Motor neuron (in vitro differentiated cells): ENCODE results near the gene ITGB1. TPM values are rescaled to one million over a fixed set of nuclear protein-coding genes. Genes with fewer than 3 reads are reported as not detected.
"Not testable (repeated sequence)": the region's sequence is repeated elsewhere in the genome, so short reads cannot be mapped to it uniquely, and the experiment has no call there.

Experiments used
- ATAC-seq, 8 experiments: fragments of 200-7000 bp; cut with Tn5 transposase; replicated peaks in 6 of 8; 2 replicates each; pipeline ENCODE4 v1.8.0; 2021; ENCODE audit warnings: mild to moderate bottlenecking in 8 of 8, moderate library complexity in 8 of 8
- H3K27ac ChIP-seq, 2 donors: fragments of 250-450 bp; sonication (Bioruptor Pico); 2 replicates each; pipeline ENCODE4 v1.9.0; 2021; ENCODE audit warnings: antibody characterized with exemption in 2 of 2, mild to moderate bottlenecking in 2 of 2, moderate library complexity in 1 of 2
- H3K4me1 ChIP-seq, 2 donors: fragments of 250-450 bp; sonication (Bioruptor Pico); replicated peaks in 1 of 2; 2 replicates each; pipeline ENCODE4 v1.6.1; 2021; ENCODE audit warnings: antibody characterized with exemption in 2 of 2, mild to moderate bottlenecking in 2 of 2, moderate library complexity in 1 of 2
- H3K4me3 ChIP-seq, 5 donors: fragments of 250-450 bp; sonication (Bioruptor Pico); 2 replicates each; pipeline ENCODE4 v1.9.0; 2021; ENCODE audit warnings: antibody characterized with exemption in 5 of 5, mild to moderate bottlenecking in 5 of 5, moderate library complexity in 4 of 5
- WGBS, 10 experiments: fragments of 450-650 bp; shearing (Covaris generic); methylation state at CpG; one replicate each; pipeline ENCODE4 v1.0.0; 2022; 5-methylcytosine and 5-hydroxymethylcytosine counted together
- in situ Hi-C, 9 experiments: fragments of 400-800 bp; cut with MboI; loops; one replicate each; pipeline ENCODE4 v1.15.0; 2021; ENCODE audit warnings: low sequenced_read_pairs in 9 of 9, low pct_unique_long_range_greater_than_20kb in 2 of 9; ENCODE audit not compliant: unreplicated experiment in 9 of 9
- total RNA-seq, 8 experiments: library from RNA; unstranded; fragments of 300-600 nt; gene quantifications; 2 replicates each; pipeline versions ENCODE4 v1.2.3 to v1.2.4, GENCODE V29; 2022

Gene ITGB1
- total RNA-seq, 8 experiments from 2014 or later = 112 to 1,583 (median 288) TPM

DNA sequence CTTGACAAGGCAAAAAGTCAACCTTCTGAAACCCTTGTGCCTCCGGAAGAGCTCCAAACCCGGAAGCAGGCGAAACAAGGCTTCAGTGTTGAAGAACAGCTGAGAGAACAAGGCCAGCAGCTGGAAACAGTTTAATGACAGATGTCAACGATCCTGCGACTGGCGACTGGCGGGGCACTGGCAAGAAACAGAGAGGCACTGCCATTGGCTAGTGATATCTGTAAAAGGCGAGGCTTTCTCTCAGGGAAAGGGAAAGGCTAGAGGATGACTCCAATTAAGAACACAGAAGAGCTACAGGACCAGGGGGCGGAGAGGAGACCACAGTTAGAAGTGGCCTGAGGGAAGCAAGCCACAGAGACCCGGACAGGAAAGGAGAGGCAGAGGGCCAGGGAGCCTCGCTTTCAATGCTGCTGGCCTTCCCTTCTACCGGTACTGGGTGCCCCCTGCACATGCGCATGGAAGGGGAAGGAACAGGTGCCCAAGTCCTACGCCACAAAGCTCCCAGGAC is 19.4 kb downstream of the ITGB1 start:
- H3K27ac ChIP-seq = no peak overlapping the region
- H3K4me3 ChIP-seq = no peak overlapping the region
- WGBS, 10 experiments = 16 to 67% (median 59%) methylated on average over 1 to 11 of the region's 14 CpGs; no CpG with 5 or more reads in 1 of the 10 experiments
- peaks cover 12 to 15% of the 10 kb centered on the region in 2 donors for H3K4me1 ChIP-seq
- in situ Hi-C loops = no loop called here
- ATAC-seq = peak; percentile 5 to 57 (median 41)

DNA sequence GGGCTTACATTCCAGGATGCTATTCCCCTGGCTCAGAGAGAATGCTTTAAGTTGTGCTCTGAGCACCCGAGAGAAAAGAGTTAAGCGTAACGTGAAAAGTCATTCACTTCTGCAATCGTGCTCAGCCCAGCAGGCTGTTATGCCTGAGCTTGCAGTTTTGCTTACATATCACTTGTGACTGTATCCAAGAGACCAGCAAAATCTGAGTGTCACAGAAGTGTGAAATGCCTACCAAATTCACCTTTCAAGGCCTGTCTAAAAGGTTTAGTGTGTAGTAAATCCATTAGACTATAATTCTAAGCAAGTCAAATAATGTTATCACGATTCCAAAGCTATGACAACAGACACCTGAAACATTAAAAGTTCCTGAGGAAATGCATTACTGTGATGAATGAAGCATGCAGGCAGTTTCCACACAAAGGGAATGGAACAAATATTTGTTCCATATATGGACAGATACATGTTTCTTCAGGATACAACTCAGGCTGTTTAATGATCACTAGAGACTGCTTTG is 20.1 kb downstream of the ITGB1 start:
- peak in 7 of 8 experiments; percentile 5 to 80 (median 28) for ATAC-seq
- peaks cover 12 to 15% of the 10 kb centered on the region in 2 donors for H3K4me1 ChIP-seq
- in situ Hi-C loops = no loop called here
- H3K27ac ChIP-seq = no peak overlapping the region
- WGBS, 10 experiments = 11 to 60% (median 56%) methylated on average over 1 to 5 of the region's 5 CpGs; no CpG with 5 or more reads in 1 of the 10 experiments
- H3K4me3 ChIP-seq = no peak overlapping the region

DNA sequence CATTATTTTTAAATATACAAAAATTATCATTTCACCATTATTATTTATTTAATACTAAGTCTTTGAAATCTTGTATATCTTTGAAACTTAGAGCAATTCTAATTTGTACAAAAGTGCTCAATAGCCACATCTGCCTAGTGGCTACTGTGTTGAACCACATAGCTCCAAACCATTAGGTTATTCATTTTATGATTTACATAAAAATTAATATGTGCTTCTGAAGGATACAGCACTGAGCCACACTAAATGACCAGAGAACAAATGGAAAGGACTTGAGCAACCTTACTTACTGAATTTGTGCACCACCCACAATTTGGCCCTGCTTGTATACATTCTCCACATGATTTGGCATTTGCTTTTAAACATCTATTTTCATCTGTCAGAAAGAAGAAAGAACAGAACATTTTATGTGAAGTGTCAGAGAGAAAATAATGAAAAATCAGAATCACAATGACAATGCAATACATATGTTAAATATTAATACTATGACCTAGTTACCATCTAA is 25.8 kb downstream of the ITGB1 start:
- Histone ChIP-seq H3K27ac (no peak overlapping the region), H3K4me1 (no peaks in the 10 kb centered on the region), H3K4me3 (no peak overlapping the region)
- in situ Hi-C loops = no loop called here
- ATAC-seq = peak in 3 of 8 experiments; percentile 57 to 61 (median 58)

DNA sequence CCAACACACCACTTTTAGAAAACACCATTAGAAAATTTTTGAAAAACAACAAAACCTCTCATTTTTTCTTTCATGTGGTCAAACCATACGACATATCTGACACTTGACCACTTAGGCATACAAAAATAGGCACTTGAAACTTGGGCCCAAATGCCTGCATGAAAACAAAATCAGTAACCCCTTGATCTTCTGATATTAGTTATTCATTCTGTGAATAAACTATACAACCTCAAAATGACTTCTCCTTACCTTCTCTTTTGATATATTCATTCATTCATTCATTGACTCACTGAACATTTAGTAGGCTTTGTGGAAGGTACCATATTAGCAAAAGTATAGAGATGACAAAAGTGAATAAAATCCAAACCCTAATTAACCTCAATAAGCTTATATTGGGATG is 26.4 kb downstream of the ITGB1 start:
- Histone ChIP-seq H3K27ac (no peak overlapping the region), H3K4me1 (no peaks in the 10 kb centered on the region), H3K4me3 (no peak overlapping the region)
- WGBS, 10 experiments = 75 to 100% (median 100%) methylated on average over 1 of the region's 1 CpG; no CpG with 5 or more reads in 3 of the 10 experiments
- ATAC-seq = no peak
- in situ Hi-C loops = no loop called here

DNA sequence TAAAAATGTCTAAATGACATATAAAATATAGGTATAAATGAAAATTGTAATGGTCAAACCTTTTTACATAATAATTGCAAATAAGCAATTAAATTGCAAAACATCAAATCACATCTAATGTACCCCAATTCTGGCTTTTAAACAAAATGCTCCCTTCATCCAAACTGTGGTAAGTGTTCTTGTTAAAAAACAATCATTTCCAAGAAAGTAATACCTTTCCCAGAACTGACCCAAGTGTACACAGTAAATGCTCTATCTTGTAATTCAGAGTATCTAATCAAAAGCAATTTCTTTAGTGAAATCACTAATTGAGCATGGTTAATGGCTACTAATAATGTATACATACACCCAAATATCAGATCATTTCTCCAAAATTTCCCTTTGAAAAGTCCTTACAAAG is 28.0 kb downstream of the ITGB1 start:
- H3K27ac ChIP-seq = no peak overlapping the region

DNA sequence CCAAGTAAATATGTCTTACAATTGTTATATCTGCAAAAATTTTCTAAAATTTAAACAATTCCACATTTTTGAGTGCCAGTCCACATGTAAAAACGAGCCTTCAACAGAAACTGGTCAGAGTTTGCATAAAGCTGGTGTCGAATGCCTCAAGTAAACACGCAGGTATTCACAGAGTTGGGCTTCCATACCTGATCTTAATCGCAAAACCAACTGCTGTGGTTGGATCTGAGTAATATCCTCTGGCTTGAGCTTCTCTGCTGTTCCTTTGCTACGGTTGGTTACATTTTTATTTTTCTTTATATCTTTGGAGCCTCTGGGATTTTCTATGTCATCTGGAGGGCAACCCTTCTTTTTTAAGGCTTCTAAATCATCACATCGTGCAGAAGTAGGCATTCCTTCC is 28.4 kb downstream of the ITGB1 start:
- Histone ChIP-seq H3K4me1 (no peaks in the 10 kb centered on the region), H3K27ac (no peak overlapping the region), H3K4me3 (no peak overlapping the region)
- WGBS, 10 experiments = 33 to 100% (median 88%) methylated on average over 2 to 6 of the region's 6 CpGs; no CpG with 5 or more reads in 1 of the 10 experiments
- ATAC-seq = no peak
- in situ Hi-C loops = no loop called here

More for the DNA sequence above, 28.0 kb downstream of the ITGB1 start:
- no peaks in the 10 kb centered on the region for H3K4me1 ChIP-seq
- no peak for ATAC-seq
- in situ Hi-C loops = no loop called here
- no peak overlapping the region for H3K4me3 ChIP-seq

DNA sequence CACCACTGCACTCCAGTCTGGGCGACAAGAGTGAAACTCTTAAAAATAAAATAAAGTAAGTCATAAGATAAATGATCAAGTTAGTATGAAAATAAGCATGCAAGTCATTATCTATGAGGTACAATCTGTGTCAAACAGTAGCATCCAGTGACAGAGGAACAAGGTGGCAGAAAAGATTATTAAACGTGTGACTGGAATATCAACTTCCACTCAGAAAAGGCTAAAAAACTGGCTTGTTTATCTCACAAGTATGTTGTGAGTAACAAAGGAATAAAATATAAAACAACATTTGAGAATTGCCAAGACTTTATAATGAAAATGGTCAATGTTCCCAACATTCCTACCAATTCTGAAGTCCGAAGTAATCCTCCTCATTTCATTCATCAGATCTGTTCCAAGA is 30.3 kb downstream of the ITGB1 start:
- WGBS, 10 experiments = 90 to 100% (median 98%) methylated on average over 1 to 3 of the region's 3 CpGs; no CpG with 5 or more reads in 2 of the 10 experiments

DNA sequence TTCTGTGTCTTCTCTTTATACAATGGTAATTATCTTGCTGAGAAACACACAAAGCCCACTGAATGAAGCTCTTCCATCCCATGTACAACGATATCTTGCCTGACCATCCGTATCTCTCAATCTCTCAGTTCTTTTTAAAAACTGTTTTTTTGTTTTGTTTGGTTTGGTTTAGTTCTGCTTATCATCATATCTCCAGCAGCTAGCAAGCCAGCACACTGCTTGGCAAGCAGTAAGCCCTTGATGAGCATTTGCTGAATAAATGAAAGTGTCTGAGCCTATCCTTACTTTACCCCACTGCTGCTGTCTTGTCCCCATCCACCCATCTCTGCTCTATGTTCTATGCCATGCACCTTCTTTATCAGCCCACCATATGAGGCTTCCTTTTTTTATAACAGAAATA is 34.2 kb downstream of the ITGB1 start:
- Histone ChIP-seq H3K4me3 (no peak overlapping the region), H3K4me1 (no peaks in the 10 kb centered on the region), H3K27ac (no peak overlapping the region)
- in situ Hi-C loops = no loop called here
- no peak for ATAC-seq
- WGBS, 10 experiments = 83 to 100% (median 94%) methylated on average over 1 to 2 of the region's 2 CpGs; no CpG with 5 or more reads in 1 of the 10 experiments

More for the DNA sequence above, 30.3 kb downstream of the ITGB1 start:
- ATAC-seq = no peak
- Histone ChIP-seq H3K4me1 (no peaks in the 10 kb centered on the region), H3K27ac (no peak overlapping the region), H3K4me3 (no peak overlapping the region)
- in situ Hi-C loops = no loop called here

DNA sequence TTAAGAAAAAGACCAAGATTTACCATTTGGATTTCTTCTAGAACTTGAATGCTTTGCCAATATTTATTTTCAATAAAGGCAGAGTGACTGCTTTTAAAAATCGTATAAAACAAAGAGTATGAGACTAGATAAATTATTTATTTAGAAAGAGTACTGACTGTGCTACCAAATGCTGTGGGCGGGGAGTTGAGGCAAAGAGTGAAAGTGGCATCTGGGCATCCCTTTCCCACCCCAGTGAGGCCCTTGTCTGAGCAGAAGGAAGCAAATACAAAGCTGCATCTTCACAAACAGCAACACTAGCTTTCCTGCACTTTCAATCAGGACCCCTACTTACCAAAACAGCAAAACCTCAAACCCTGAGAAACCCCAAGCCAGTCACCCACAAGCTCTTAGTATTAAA is 34.9 kb downstream of the ITGB1 start:
- Histone ChIP-seq H3K4me1 (no peaks in the 10 kb centered on the region), H3K4me3 (no peak overlapping the region), H3K27ac (no peak overlapping the region)
- ATAC-seq = peak in 2 of 8 experiments; percentile 28 to 80
- in situ Hi-C loops = no loop called here
- 8 to 100% (median 70%) methylated on average over 1 to 2 of the region's 2 CpGs for WGBS, 10 experiments

DNA sequence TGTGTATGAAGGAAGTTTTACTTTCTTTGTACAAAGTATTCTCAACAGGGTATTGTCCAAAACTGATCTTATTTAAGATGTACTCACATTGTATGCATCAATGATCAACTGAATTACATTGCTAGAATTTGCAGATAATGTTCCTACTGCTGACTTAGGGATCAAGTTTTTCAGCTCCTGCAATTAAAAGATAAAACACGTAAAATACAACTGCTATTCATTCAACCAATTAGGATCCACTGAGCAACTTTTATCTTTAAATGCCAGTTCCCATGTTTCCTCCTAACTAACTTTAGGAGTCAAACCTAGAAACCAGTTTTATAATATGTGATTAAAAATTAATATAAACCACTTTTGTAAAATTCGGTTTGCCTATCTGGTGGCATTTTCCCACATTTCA is 35.9 kb downstream of the ITGB1 start:
- no peak for ATAC-seq
- Histone ChIP-seq H3K4me1 (no peaks in the 10 kb centered on the region), H3K27ac (no peak overlapping the region), H3K4me3 (no peak overlapping the region)
- 64 to 100% (median 94%) methylated on average over 1 to 2 of the region's 2 CpGs for WGBS, 10 experiments
- in situ Hi-C loops = no loop called here

DNA sequence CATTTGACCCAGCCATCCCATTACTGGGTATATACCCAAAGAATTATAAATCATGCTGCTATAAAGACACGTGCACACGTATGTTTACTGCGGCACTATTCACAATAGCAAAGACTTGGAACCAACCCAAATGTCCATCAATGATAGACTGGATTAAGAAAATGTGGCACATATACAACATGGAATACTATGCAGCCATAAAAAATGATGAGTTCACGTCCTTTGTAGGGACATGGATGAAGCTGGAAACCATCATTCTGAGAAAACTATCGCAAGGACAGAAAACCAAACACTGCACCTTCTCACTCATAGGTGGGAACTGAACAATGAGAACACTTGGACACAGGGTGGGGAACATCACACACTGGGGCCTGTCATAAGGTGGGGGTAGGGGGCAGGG is 40.2 kb downstream of the ITGB1 start:
- H3K4me1 ChIP-seq, ATAC-seq, H3K4me3 ChIP-seq, H3K27ac ChIP-seq, in situ Hi-C loops: not testable (repeated sequence)
- no CpG with 5 or more reads among the region's 5 CpGs for WGBS, 10 experiments

DNA sequence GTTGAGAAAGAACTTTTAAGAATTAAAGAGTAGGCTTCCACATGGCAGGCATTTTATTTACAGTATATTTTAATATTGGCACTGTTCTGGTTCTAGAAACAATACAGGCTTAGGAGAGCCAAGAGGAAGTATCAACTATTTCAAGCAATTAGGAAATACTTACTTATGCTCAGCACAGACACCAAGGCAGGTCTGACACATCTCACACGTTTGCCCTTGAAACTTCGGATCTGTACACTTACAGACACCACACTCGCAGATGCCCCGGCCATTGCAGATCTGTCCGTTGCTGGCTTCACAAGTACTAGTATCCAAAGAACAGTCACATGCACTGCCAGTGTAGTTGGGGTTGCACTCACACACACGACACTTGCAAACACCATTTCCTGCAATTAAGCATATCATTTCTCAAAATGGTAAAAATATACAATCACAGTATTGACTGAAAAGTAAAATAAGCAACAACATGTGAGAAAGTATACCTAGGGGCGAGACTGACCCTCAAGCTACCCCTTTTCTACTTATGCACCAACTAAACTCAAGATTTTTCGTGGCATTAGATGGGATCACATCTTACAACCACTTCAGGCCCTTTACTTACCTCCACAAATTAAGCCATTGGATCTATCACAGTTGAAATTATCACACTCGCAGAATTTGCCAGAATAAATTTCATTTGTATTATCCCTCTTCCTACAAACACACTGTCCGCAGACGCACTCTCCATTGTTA is 46.6 kb downstream of the ITGB1 start:
- no peak for ATAC-seq
- Histone ChIP-seq H3K4me1 (no peaks in the 10 kb centered on the region), H3K27ac (no peak overlapping the region), H3K4me3 (no peak overlapping the region)
- 87 to 100% (median 98%) methylated on average over 3 to 7 of the region's 11 CpGs for WGBS, 10 experiments
- in situ Hi-C loops = no loop called here

DNA sequence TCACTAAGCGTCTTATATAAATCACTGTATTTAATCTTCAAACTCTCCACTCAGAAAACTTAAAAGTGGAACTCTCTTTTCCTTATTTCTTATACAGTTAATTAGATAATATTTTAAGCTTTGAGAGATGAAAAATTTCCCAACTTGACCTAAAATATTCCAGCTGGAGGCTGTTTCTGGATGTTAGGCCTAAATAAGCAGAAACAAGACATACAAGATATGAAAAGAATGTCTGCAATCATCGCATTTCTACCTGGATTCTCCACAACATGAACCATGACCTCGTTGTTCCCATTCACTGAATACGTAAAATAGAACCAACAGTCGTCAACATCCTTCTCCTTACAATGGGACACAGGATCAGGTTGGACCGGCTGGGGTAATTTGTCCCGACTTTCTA is 48.1 kb downstream of the ITGB1 start:
- H3K4me1 ChIP-seq, in situ Hi-C loops, H3K27ac ChIP-seq, ATAC-seq, H3K4me3 ChIP-seq: not testable (repeated sequence)
- 70 to 100% (median 91%) methylated on average over 1 to 3 of the region's 7 CpGs; no CpG with 5 or more reads in 1 of the 10 experiments for WGBS, 10 experiments
